ENCODE data around the gene SNAI1.
A peak's percentile ranks its signal among the peaks of the same experiment; 100 is the strongest.
"Not testable (repeated sequence)": the region's sequence is repeated elsewhere in the genome, so short reads cannot be mapped to it uniquely, and the experiment has no call there.

SNAI1 gene

GRCh38 chr20:49966861-49967260 is 15.9 kb upstream of the SNAI1 start:
- no peak overlapping the region for H3K27ac ChIP-seq
- TF ChIP-seq CTCF (conservative IDR thresholded peaks at IDR 0.05), result no peak

GRCh38 chr20:49969234-49969633 is 13.5 kb upstream of the SNAI1 start:
- H3K27ac ChIP-seq, result no peak overlapping the region
- TF ChIP-seq CTCF (conservative IDR thresholded peaks at IDR 0.05), result no peak

GRCh38 chr20:49969946-49970345 is 12.8 kb upstream of the SNAI1 start:
- H3K27ac ChIP-seq, result no peak overlapping the region
- TF ChIP-seq CTCF (conservative IDR thresholded peaks at IDR 0.05), result no peak

GRCh38 chr20:49970498-49970897 is 12.3 kb upstream of the SNAI1 start:
- no peak for TF ChIP-seq CTCF (conservative IDR thresholded peaks at IDR 0.05)
- no peak overlapping the region for H3K27ac ChIP-seq

GRCh38 chr20:49973981-49974380 is 8.8 kb upstream of the SNAI1 start:
- H3K27ac ChIP-seq, result no peak overlapping the region
- no peak for TF ChIP-seq CTCF (conservative IDR thresholded peaks at IDR 0.05)

- no peak overlapping the region for H3K27ac ChIP-seq
- TF ChIP-seq CTCF (conservative IDR thresholded peaks at IDR 0.05), result no peak
These were observed 6.2 kb upstream of the SNAI1 start for GRCh38 chr20:49976542-49976941.

- not testable (repeated sequence) for H3K27ac ChIP-seq
These were observed 5.0 kb upstream of the SNAI1 start for GRCh38 chr20:49977740-49978139.

GRCh38 chr20:49978685-49979029 is 4.1 kb upstream of the SNAI1 start:
- TF ChIP-seq CTCF (conservative IDR thresholded peaks at IDR 0.05), result no peak
- peak overlapping the region; percentile 65; the same call in 1 of the 2 replicates for H3K27ac ChIP-seq

All from VCaP (cell line).